Endodermal cell (in vitro differentiated cells): Measurements from ENCODE around the gene PTPN14. TPM values are rescaled to one million over a fixed set of nuclear protein-coding genes. Genes with fewer than 3 reads are reported as not detected.

Experiments used
- DNase-seq: peaks from one replicate; pipeline ENCODE4 v3.0.0-alpha.2; 2017
- H3K27ac ChIP-seq: 2 replicates; pipeline ENCODE4 v1.5.1; 2013; ENCODE audit warnings: mild to moderate bottlenecking, low read depth, low read length, moderate library complexity
- H3K27me3 ChIP-seq: 2 replicates; pipeline ENCODE4 v1.6.1; 2013; ENCODE audit warnings: mild to moderate bottlenecking, low read length, moderate library complexity; ENCODE audit not compliant: insufficient read depth, control insufficient read depth, poor library complexity, severe bottlenecking
- H3K36me3 ChIP-seq: 2 replicates; pipeline ENCODE4 v1.7.0; 2013; ENCODE audit warnings: mild to moderate bottlenecking, low read length, moderate library complexity; ENCODE audit not compliant: control insufficient read depth, insufficient read depth
- H3K4me1 ChIP-seq: one replicate; pipeline ENCODE4 v1.7.0; 2013; ENCODE audit warnings: low read length; ENCODE audit not compliant: control insufficient read depth, insufficient read depth
- H3K4me3 ChIP-seq: 2 replicates; pipeline ENCODE4 v1.5.1; 2013; ENCODE audit warnings: mild to moderate bottlenecking, low read length, moderate library complexity
- H3K9ac ChIP-seq: 2 replicates; pipeline ENCODE4 v1.6.1; 2013; ENCODE audit warnings: mild to moderate bottlenecking, low read length, moderate library complexity; ENCODE audit not compliant: poor library complexity, severe bottlenecking; ENCODE audit errors: extremely low read depth
- H3K9me3 ChIP-seq: 2 replicates; pipeline ENCODE4 v1.6.1; 2013; ENCODE audit warnings: mild to moderate bottlenecking, low read length, moderate library complexity; ENCODE audit not compliant: control insufficient read depth
- H3K27ac Mint-ChIP-seq: 2 replicates; pipeline ENCODE4 v1.8.0; 2020; ENCODE audit warnings: mixed read lengths
- H3K27me3 Mint-ChIP-seq: 2 replicates; pipeline ENCODE4 v1.8.0; 2021; ENCODE audit warnings: mild to moderate bottlenecking, mixed read lengths; ENCODE audit not compliant: insufficient read depth
- H3K36me3 Mint-ChIP-seq: 2 replicates; pipeline ENCODE4 v1.8.0; 2020; ENCODE audit warnings: low read depth, mixed read lengths
- H3K4me1 Mint-ChIP-seq: 2 replicates; pipeline ENCODE4 v1.8.0; 2020; ENCODE audit warnings: mixed read lengths
- H3K4me3 Mint-ChIP-seq: 2 replicates; pipeline ENCODE4 v1.8.0; 2020; ENCODE audit warnings: mild to moderate bottlenecking, moderate library complexity, mixed read lengths
- H3K9me3 Mint-ChIP-seq: 2 replicates; pipeline ENCODE4 v1.8.0; 2020; ENCODE audit warnings: mild to moderate bottlenecking, mixed read lengths
- CTCF ChIP-seq: fragments of 200-600 bp; sonication (generic); conservative IDR thresholded peaks from 2 replicates; pipeline ENCODE4 v1.5.0; 2021; ENCODE audit warnings: antibody characterized with exemption, mild to moderate bottlenecking
- WGBS, 2 experiments: methylation state at CpG; one replicate each; pipeline versions ENCODE4 v1.1.5 to v1.1.7; 2013; ENCODE audit warnings: missing lambda C conversion rate in 2 of 2, mixed read lengths in 1 of 2; ENCODE audit not compliant: insufficient coverage in 1 of 2, insufficient read length in 1 of 2; 5-methylcytosine and 5-hydroxymethylcytosine counted together
- total RNA-seq, 2 donors: library from RNA; stranded (reverse); fragmentation: NEBNext Ultra II Directional in 1 of 2; extraction: Animal tissue kit (Norgen Biotek cat#: 25700) in 1 of 2; gene quantifications; 2 replicates in 1 of 2; 3 replicates in 1 of 2; pipeline ENCODE4 v1.2.1, GENCODE V29; 2021

The PTPN14 gene
- total RNA-seq, 2 donors from 2014 or later: 72.6 to 93.2 TPM

GRCh38 chr1:214550857-214551435 lies 456 bp downstream of the PTPN14 start:
- Mint-ChIP-seq H3K4me1 (peaks cover 55% of the 10 kb centered on the region), H3K27me3 (no peaks in the 10 kb centered on the region), H3K27ac (peak overlapping the region; percentile 100), H3K9me3 (no peaks in the 10 kb centered on the region), H3K4me3 (peak overlapping the region; percentile 84), H3K36me3 (no peaks in the 10 kb centered on the region)
- 0% methylated on average over 20 to 57 of the region's 57 CpGs for WGBS, 2 experiments
- Histone ChIP-seq H3K36me3 (no peaks in the 10 kb centered on the region), H3K9me3 (no peaks in the 10 kb centered on the region), H3K27me3 (no peaks in the 10 kb centered on the region), H3K9ac (peak overlapping the region; percentile 97), H3K27ac (peak overlapping the region; percentile 88), H3K4me1 (peaks cover 22% of the 10 kb centered on the region), H3K4me3 (peak overlapping the region; percentile 92)
- no peak for DNase-seq
- TF ChIP-seq CTCF: no peak

- Mint-ChIP-seq H3K4me3 (peak overlapping the region; percentile 84), H3K36me3 (no peaks in the 10 kb centered on the region), H3K27me3 (no peaks in the 10 kb centered on the region), H3K4me1 (peaks cover 62% of the 10 kb centered on the region), H3K27ac (peak overlapping the region; percentile 100), H3K9me3 (no peaks in the 10 kb centered on the region)
- Histone ChIP-seq H3K9ac (peak overlapping the region; percentile 97), H3K4me1 (peaks cover 26% of the 10 kb centered on the region), H3K36me3 (no peaks in the 10 kb centered on the region), H3K9me3 (no peaks in the 10 kb centered on the region), H3K27me3 (no peaks in the 10 kb centered on the region), H3K27ac (no peak overlapping the region), H3K4me3 (peak overlapping the region; percentile 92)
- peak; percentile 58 for TF ChIP-seq CTCF
- peak; percentile 70 for DNase-seq
- WGBS, 2 experiments: 3 to 26% methylated on average over 2 to 24 of the region's 24 CpGs
Measured at GRCh38 chr1:214550013-214550856, 1.2 kb downstream of the PTPN14 start.

GRCh38 chr1:214549604-214550003 lies 1.8 kb downstream of the PTPN14 start:
- Histone ChIP-seq H3K9me3 (no peaks in the 10 kb centered on the region), H3K27me3 (no peaks in the 10 kb centered on the region), H3K9ac (peak overlapping the region; percentile 97), H3K4me1 (peaks cover 26% of the 10 kb centered on the region), H3K4me3 (peak overlapping the region; percentile 92), H3K27ac (no peak overlapping the region), H3K36me3 (no peaks in the 10 kb centered on the region)
- DNase-seq: no peak
- Mint-ChIP-seq H3K9me3 (no peaks in the 10 kb centered on the region), H3K4me1 (peaks cover 67% of the 10 kb centered on the region), H3K27ac (no peak overlapping the region), H3K36me3 (no peaks in the 10 kb centered on the region), H3K4me3 (peak overlapping the region; percentile 84), H3K27me3 (no peaks in the 10 kb centered on the region)
- WGBS, 2 experiments: 62 to 82% methylated on average over 4 to 7 of the region's 7 CpGs
- TF ChIP-seq CTCF: no peak
